Ramos (cell line): ENCODE measurements around the gene KIF12.
"Not testable (repeated sequence)": the region's sequence is repeated elsewhere in the genome, so short reads cannot be mapped to it uniquely, and the experiment has no call there.

Source experiments
- in situ Hi-C: fragments of 300-500 bp; cut with MboI; formaldehyde crosslinking; loops from one replicate; pipeline ENCODE4 v1.14.3; 2022; ENCODE audit warnings: low sequenced_read_pairs; ENCODE audit not compliant: unreplicated experiment

Gene KIF12

GRCh38 chr9:114088571-114089170 lies 10.4 kb downstream of the KIF12 start:
- in situ Hi-C loops, result no loop called here

DNA sequence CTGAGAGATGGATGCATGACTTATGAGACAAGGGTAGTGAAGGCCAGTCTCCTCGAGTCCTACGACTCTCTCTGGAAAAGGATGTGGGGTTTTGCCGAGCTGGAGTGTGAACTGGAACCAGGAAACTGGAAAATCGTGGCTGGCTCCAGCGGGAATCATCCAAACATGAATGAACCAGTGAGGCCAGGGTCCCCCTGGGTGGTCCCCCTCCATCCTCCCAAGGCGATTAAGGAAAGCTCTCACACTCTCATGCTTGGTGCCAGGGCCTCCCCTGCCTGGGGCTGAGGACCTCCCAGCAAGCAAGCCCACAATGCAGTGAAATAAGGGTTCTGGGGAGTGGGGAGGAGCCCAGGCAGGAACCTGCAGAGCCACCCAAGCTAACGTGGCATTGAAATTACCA lies 11.4 kb downstream of the KIF12 start:
- in situ Hi-C loops, result no loop called here

DNA sequence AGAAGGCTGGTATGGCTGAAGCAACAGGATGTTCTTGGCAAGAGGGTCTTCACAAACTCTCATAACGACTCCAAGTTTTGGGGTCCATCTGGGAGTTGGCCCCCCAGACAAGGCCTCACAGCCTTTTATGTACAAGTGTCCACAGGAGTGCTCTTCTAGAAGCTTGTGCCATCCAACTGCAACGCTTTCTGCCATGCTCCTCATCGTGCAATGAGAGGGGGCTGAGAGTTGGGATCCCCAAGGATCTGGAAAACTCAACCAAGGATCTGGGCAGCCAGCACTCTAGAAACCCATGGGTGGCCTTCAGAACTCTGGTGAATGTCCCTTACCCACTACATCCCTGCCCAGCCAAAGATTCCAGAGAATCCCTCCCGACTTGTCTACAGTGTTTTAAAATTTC lies 12.5 kb downstream of the KIF12 start:
- in situ Hi-C loops, result no loop called here

- in situ Hi-C loops, result no loop called here
Measured at GRCh38 chr9:114086009-114086408, 13.1 kb downstream of the KIF12 start.

GRCh38 chr9:114085387-114085789 lies 13.7 kb downstream of the KIF12 start:
- in situ Hi-C loops, result no loop called here

GRCh38 chr9:114084282-114085073 lies 14.6 kb downstream of the KIF12 start:
- in situ Hi-C loops, result no loop called here

GRCh38 chr9:114083666-114084065 lies 15.4 kb downstream of the KIF12 start:
- in situ Hi-C loops, result no loop called here

DNA sequence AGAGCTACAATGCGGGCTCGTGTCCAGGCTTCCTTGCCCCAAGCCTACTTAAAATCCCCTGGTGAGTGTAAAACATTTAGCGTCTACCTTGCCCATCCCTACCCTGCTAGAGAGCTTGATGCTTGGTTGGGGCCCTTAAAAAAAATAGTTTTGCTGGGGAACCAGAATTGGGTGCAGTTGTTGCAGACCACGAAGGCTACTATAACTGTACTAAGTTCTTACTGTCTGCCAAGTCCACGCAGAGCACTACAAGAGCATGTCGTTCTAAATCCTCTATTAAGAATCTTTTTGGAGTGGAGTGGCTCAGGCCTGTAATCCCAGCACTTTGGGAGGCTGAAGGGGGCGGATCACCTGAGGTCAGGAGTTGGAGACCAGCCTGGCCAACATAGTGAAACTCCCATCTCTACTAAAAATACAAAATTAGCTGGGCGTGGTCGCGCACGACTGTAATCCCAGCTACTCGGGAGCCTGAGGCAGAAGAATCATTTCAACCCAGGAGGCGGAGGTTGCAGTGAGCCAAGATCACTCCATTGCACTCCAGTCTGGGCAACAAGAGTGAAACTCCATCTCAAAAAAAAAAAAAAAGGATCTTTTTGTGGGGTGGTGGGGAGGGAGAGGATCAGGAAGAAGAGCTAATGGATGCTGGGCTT lies 16.2 kb downstream of the KIF12 start:
- in situ Hi-C loops, result not testable (repeated sequence)

GRCh38 chr9:114082017-114082762 lies 16.9 kb downstream of the KIF12 start:
- in situ Hi-C loops, result no loop called here

DNA sequence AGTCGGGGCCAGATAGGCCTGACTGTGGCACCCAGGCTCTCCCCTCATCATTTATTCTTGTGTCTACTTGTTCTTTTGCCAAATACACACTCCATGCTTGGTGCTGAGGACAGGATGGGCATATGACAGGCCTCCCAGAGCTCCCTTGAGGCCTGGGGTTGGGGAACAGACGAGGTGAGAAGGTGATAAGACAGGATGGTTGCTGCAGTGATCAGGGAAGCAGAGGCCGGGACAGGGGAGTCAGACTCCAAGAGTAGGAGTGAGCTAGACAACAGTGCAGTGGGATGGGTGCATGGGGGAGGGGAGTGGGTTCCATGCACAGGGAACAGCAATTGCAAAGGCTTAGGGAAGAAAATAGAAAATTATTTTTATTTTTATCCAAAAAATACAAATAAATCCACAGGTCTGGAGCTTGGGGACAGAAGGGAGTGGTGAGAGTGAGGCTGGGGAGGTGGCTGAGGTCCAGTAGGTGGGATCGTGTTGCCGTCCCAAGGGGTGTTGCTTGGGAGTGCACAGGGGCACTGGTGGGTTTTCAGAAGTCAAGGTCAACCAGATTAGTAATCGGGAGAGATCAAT lies 17.6 kb downstream of the KIF12 start:
- in situ Hi-C loops, result no loop called here

DNA sequence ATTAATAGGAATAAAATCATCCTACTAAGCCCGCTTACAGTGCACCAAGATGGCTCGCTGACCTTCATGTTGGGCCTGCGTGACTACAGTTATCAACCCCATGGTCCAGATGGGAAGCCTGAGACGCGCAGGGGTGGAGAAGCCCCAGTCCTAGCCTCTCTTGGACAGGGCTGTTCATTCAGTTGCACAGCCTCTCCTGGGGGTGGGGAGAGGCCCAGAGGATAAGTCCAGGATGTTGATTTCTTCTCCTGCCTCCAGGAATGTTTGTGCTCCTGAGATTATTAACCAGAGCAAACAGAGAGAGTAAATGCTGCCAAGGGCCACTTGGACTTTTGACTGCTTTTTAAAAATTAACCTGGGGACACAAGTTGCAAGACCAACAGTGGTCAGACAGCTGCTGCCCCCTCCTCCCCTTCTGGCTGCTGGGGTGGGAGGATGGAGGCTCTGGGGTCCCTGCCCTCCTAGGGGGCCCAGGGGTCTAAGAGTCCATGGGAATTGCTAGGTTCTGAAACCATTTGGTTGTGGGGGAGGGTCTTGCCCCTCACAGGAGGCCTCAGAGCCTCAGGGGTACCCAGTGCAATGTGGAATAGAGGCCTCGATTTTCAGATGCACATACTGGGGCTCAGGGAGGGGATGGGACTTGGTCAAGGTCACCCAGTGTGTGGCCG lies 18.2 kb downstream of the KIF12 start:
- in situ Hi-C loops, result no loop called here

GRCh38 chr9:114080195-114080772 lies 18.8 kb downstream of the KIF12 start:
- in situ Hi-C loops, result no loop called here

DNA sequence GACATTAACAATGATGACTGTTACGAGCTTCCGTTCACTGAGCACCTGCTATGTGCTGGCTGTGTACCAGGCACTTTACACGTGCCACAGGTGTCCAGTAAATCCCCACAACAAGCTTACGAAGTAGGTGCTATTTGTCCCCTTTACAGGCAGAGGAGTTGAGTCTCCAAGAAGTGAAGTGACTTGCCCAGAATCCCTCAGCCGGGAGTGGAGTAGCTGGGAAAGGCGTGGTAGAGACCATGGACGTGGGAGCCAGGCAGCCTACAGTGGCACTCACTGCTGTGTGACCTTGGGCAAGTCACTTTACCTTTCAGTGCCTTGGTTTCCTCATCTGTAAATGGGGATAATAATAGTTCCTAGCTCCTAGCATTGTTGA lies 20.3 kb downstream of the KIF12 start:
- in situ Hi-C loops, result no loop called here

GRCh38 chr9:114078021-114078780 lies 20.9 kb downstream of the KIF12 start, which contains the start of gene AMBP:
Gene AMBP (minus strand): TSS chr9:114078300. CDS start chr9:114078209, 91 bp downstream.
- in situ Hi-C loops, result no loop called here

- in situ Hi-C loops, result no loop called here
Measured at GRCh38 chr9:114077162-114077837, 21.8 kb downstream of the KIF12 start.

- in situ Hi-C loops, result no loop called here
Measured at GRCh38 chr9:114076237-114077161, 22.6 kb downstream of the KIF12 start.

GRCh38 chr9:114075602-114076001 lies 23.5 kb downstream of the KIF12 start:
- in situ Hi-C loops, result no loop called here
